GM10266 (cell line): ENCODE data around the gene MAGI2.
"Not testable (repeated sequence)": the region's sequence is repeated elsewhere in the genome, so short reads cannot be mapped to it uniquely, and the experiment has no call there.

Source experiments
- DNase-seq: peaks from one replicate; pipeline ENCODE4 v3.0.0; 2012; ENCODE audit errors: extremely low spot score
- TF ChIP-seq, protein P1 (sequence below): IDR thresholded peaks from 2 replicates; pipeline ENCODE4 v1.5.1; 2012; ENCODE audit warnings: mild to moderate bottlenecking, low read depth; ENCODE audit not compliant: control insufficient read depth, insufficient read depth; ENCODE audit errors: missing control alignments

Gene MAGI2

DNA sequence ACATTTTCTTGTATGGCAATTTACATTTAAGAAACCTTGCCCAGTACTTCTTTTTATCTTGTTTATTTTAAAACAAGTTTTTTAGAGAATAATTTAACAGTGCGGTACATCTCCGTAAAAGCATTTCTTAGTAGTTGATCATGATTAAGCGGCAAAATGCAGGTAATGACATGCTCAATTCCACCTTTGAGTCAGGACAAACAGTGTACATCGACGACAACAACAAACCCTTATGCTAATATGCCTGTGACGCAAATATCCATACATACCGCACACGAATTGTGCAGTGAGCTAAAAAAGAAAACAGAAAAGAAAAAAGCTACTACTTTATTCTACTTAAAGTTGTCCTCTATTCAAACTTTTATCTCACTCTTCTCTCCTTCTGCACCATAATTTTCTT is 1.9 kb downstream of the MAGI2 start:
- TF ChIP-seq, protein P1, sequence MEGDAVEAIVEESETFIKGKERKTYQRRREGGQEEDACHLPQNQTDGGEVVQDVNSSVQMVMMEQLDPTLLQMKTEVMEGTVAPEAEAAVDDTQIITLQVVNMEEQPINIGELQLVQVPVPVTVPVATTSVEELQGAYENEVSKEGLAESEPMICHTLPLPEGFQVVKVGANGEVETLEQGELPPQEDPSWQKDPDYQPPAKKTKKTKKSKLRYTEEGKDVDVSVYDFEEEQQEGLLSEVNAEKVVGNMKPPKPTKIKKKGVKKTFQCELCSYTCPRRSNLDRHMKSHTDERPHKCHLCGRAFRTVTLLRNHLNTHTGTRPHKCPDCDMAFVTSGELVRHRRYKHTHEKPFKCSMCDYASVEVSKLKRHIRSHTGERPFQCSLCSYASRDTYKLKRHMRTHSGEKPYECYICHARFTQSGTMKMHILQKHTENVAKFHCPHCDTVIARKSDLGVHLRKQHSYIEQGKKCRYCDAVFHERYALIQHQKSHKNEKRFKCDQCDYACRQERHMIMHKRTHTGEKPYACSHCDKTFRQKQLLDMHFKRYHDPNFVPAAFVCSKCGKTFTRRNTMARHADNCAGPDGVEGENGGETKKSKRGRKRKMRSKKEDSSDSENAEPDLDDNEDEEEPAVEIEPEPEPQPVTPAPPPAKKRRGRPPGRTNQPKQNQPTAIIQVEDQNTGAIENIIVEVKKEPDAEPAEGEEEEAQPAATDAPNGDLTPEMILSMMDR, result no peak
- DNase-seq, result no peak

DNA sequence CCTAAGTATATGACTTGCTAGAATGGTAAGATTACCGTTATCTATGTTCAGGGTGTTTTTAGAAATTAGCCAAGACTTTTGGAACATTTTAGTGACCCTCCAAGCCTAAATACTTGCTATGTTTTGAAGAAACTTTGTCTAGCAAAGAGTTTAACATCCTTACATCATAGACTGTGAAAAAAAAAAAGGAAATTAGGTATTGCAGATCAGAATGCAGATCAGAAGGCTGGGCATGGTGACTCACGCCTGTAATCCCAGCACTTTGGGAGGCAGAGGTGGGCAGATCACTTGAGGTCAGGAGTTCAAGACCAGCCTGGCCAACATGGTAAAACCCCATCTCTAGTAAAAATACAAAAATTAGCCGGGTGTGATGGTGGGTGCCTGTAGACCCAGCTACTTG is 10.7 kb downstream of the MAGI2 start:
- DNase-seq, result not testable (repeated sequence)

DNA sequence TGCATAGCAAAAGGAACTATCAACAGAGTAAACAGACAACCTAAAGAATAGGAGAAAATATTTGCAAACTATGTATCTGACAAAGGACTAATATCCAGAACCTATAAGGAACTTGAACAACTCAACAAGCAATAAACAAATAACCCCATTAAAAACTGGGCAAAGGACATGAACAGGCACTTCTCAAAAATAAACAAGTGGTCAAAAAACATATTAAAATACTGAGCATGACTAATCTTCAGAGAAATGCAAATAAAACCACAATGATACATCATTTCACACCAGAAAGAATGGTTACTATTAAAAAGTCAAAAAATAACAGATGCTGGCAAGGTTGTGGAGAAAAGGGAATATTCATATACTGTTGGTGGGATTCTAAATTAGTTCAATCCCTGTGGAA is 17.1 kb downstream of the MAGI2 start:
- no peak for DNase-seq
- TF ChIP-seq, protein P1, result no peak

DNA sequence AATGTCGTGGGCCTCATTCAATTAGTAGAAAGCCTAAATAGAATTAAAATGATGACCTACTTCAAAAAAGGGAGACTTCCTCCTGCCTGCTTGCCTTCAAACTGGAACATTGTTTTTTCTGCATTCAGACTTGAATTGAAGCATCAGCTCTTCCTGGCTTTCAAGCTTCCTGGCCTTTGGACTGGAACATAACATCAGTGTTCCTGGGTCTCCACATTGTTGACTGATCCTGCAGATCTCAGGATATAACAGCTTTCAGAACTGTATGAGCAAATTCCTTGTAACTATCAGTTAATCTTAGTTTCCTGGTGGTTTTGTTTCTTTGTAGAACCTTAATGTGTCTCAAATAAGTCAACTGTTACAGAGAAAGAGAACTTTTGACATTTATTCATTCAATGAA is 18.6 kb downstream of the MAGI2 start:
- no peak for DNase-seq
- TF ChIP-seq, protein P1, result no peak

DNA sequence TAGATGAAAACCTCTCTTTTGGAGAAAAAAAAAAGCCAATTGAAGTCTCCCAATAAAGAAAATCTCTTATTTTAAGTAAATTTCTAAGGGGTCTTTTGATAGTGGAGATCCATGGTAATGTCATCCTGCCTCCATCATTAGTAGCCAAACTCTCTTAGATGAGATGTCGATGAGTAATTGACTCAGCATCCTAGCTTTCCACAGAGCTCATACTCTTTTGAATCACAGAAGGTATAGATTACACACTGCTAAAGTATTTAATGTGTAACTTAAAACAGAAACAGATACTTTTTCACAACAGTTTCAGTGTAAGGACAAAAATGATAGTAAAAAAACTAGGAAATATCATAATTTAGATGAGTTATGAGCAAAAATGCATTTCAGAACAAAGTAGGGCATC is 19.4 kb downstream of the MAGI2 start:
- TF ChIP-seq, protein P1, result no peak
- DNase-seq, result no peak

DNA sequence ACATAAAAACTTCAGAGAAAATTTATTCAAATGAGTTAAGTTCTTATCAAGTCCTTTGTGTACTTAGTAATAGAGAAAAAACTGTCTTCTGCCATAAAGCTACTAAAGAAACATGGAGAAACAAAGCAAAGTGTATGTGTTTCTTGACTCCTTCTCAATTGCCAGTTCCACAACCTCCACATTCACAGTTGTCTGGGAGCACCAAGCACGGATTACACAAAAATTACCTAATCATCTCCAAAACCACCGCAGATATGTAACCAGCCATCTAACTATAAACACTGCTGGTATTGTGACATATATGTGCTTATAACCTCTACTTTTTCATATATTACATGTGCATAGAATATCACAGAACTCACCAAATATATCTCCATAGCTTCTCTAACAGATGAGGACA is 23.1 kb downstream of the MAGI2 start:
- no peak for DNase-seq
- TF ChIP-seq, protein P1, result no peak

DNA sequence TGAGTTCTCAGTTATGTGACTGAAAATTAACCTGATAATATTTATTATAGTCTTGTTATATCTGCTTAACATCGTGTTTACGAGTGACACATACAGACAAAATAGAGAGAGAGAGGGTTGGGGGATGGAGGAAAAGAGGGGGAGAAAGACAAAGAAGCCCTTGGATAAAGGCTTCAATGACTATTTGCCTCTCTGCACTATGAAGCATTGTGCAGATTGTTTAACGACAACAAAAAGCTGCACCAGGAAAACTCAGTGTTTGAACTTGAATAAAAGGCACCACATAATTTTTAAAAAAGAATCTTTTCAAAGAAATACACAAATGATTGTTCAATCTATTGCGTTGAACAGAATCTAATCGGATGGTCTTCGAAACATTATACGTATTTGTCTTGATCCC is 27.8 kb downstream of the MAGI2 start:
- DNase-seq, result no peak
- TF ChIP-seq, protein P1, result no peak

DNA sequence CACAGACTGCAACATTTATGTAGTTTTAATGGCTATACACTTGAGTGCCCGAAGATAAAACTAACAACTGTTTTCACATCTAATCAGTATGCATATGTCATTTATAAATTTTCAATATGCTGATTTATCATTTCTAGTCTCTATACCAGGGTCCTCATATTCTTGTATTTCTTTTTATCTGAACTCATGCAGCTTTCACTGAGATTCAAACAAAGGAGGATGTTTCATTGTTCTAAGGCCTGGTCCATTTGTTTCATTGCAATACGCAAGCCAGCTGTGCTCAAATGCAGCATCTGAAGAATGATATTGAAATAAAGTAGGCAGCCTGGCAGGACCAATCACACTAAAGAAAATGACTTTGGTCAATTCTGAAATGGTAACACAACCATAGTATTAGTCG is 31.7 kb downstream of the MAGI2 start:
- DNase-seq, result no peak
- TF ChIP-seq, protein P1, result no peak
